GM20431 (cell line): ENCODE data around the gene GPR158.

Experiments used
- in situ Hi-C: fragments of 300-500 bp; cut with MseI, MboI; formaldehyde crosslinking; loops from one replicate; pipeline ENCODE4 v1.15.0; 2020; ENCODE audit warnings: low sequenced_read_pairs; ENCODE audit not compliant: unreplicated experiment

The GPR158 gene

GRCh38 chr10:25552283-25552919 is 377.6 kb downstream of the GPR158 start:
- in situ Hi-C loops = no loop called here

- in situ Hi-C loops = no loop called here
These were observed 381.1 kb downstream of the GPR158 start for GRCh38 chr10:25555865-25556264.

GRCh38 chr10:25556457-25556856 is 381.7 kb downstream of the GPR158 start:
- in situ Hi-C loops = no loop called here

DNA sequence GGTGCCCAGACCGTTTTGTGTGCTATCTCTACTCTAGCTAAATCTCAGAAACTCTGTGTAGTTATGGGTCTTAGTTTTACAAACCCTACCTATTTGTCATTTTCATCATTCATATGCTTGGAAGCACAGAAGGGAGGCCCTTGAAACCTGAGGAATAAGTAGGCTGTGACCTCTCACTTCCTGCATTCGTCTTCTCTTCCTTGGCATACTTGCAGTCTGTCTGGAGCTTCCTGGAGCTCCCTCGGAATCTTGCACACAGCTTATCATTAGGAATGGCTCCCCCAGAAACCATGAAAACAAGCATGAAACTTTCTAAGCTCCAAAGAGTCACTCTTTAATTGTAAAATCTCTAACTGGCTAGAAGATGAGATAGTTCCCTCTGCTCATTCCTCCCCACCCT is 382.3 kb downstream of the GPR158 start:
- in situ Hi-C loops = no loop called here

DNA sequence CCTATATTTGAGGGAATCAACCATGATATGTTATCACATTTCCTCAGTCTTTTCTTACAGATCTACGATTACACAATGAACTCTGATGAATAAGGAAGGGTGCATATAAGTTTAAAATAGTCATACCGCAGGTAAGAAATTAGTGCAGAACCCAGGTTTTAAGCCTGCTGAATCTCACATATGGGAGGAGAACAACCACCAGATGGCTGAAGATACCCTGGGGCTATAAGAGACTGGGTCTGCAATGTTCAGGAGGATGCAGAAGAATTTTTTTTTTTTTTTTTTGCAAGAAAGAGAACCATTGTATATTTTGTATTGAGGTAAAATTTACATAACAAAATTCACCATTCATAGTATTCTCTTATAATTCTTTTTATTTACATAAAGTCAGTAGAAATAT is 387.0 kb downstream of the GPR158 start:
- in situ Hi-C loops = no loop called here

DNA sequence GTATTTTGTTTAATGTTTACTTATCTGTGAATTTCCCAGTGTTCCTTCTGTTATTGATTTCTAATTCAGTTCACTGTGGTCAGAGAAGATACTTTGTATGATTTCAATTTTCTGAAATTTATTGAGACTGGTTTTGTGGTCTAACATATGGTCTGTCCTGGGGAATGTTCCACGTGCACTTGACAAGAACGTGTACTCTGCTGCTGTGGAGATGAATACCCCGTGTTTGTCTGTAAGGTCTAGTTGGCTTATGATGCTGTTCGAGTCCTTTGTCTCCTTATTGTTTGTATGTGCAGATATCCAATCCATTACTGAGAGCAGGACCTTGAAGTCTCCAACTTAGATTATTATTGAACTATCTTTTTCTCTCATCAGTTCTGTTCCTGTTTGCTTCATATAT is 387.7 kb downstream of the GPR158 start:
- in situ Hi-C loops = no loop called here

GRCh38 chr10:25564351-25564750 is 389.6 kb downstream of the GPR158 start:
- in situ Hi-C loops = no loop called here

GRCh38 chr10:25565570-25565969 is 390.8 kb downstream of the GPR158 start:
- in situ Hi-C loops = no loop called here

DNA sequence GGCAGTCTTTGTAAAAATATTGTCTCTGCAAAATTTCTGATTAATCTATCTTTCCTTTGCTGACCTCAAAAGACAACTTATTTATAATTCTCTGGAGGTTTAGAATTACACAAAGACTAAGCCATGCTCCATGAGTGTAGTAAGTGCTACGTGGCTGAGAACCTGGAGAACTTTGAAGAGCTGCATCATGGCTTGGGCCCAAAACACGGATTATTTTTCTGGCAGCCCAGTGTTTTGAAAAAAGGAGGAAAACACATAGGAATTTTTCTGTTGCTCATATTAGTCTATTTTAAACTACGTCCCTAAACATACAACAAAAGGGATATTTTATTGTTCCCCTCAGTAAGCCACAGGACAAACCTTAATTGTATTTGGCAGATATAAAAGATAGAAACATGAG is 398.5 kb downstream of the GPR158 start:
- in situ Hi-C loops = no loop called here

DNA sequence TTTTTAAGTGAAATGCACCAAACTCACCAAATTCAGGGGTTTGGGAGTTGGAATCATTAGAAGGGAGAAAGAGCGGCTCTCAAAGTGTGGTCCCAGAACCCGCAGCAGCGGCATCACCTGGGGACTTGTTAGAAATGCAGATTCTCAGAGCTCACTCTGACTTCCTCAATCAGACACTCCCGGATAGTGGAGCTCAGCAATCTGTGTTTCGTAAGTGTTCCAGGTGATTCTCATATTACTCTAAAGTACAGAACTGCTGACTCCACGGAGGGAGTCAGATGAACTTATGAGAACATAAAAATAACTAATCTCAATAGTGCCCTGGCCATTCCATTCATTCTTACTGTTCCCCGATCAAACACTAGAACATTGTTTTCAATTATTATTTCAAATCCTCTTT is 400.5 kb downstream of the GPR158 start:
- in situ Hi-C loops = no loop called here

- in situ Hi-C loops = no loop called here
These were observed 403.3 kb downstream of the GPR158 start for GRCh38 chr10:25578061-25578460.

DNA sequence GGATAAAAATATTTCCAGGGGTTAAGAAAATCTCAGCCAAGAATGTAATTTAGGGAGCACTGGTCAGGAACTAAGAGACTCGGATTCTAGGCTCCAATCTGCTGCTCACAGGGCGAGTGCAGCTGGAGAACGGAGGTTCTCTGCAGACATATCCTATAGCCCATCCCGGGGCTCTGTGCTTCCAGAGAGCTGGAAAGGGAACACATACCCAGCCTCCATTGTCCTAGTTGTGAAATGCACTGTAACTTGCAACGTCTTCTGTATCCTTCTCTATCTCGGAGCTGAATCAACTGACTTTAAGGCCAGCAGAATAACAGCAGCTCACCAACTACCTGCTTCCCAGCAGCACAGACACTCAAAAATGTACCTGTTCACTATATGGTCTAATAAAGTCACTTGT is 408.2 kb downstream of the GPR158 start:
- in situ Hi-C loops = no loop called here

DNA sequence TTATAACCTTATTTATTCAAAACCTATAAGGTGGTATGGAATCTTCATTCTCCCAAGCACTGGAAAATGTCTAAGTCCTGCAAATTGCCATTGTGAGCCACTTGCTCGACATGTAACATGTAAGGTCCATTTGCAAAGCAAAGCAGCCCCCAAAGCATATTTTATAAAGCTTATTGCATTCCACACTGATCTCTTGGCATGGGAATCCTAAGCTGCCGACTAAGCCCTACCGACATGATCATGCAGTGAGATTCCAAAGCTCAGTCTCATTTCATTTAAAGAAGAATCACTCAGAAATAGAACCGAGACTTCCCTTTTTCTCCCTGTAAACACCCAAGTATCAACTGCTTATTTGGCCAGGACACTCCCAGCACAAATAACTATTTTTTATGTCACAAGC is 425.9 kb downstream of the GPR158 start:
- in situ Hi-C loops = no loop called here

- in situ Hi-C loops = no loop called here
These were observed 429.8 kb downstream of the GPR158 start for GRCh38 chr10:25604591-25604990.

GRCh38 chr10:25614652-25615051 is 439.9 kb downstream of the GPR158 start:
- in situ Hi-C loops = no loop called here

DNA sequence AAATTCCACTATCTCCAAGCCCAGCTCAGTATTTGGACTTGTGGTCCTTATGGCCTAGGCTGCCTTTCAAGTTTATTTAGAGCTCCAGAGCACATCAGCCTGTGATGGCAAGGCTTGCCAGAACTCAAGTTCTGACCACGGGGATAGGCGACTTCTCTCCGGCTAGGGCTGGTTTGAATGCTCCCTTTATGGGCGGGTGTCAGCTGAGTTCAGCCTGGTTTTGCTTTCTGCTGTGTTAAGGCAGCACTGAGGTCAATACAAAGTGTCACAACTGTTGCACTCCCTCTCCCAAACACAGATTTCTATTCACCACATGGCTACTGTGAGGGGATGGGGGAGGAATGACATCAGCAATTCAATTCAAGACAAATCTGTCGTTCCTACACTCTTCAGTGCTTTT is 441.1 kb downstream of the GPR158 start:
- in situ Hi-C loops = no loop called here

DNA sequence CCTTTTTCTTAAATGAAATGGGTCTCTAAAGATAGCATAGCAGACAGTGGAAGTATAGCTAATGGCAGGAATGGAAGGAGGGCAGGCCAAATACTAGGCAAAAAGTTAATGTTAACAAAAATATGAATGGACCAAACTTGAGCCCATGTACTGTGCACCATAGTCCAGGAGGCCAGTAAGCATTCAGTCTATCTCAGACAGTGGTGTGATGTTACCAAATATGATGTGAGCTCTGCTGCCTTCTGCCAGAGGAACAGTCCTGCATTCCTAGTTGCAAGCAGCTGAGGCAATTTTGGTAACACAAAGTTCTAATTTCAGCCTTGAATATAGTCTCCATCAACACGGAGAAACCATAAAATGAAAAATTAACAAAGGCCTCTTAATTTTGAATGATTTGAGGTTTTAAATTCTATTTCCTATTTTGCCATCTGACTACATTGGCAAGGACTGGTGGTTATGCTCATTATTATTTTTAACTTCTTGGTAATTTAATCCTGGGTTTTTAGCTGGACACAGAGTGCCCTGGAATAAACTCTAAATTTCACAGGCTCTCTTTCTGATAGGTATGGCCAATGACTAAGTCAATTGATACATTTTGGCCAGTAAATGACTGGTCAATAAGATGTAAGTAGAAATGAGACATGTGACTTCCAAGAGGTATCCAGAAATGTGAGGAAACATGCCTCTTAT is 442.2 kb downstream of the GPR158 start:
- in situ Hi-C loops = no loop called here

DNA sequence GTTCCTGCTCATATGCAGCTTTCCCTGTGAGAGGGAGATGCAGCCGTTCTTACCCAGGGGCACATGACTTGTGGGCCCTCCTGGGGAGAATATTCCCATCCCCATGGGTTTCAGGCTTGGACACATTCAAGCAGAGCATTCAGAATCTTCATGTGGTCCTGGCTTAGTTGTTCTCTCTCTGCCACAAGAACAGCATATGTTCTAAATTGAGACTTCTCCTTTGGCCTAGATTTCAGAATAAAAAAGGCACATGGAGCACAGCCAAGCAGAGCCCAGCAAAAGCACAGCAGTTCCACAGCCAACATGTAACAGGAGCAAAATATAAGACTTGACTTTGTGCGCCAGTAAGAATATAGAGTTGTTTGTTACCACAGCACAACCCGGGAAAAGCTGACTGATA is 452.8 kb downstream of the GPR158 start:
- in situ Hi-C loops = no loop called here

DNA sequence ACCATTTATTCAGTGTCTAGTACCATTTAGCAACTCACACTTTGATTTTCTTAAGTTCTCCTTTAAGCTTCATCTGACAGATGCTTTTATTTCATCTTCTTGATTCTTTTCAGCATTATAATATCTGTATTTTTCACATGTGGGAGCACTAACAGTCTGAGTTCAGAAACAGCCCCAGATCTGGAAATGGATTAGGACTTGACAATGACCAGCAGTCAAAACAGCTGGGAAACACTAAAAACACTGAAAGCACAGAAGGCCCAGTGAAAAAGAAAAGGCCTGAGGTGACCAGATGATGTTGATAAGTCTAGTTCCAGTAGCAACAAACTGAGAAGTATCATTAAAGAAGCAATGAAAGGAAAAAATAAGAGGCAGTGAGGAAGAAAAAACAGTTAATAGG is 454.5 kb downstream of the GPR158 start:
- in situ Hi-C loops = no loop called here

GRCh38 chr10:25631471-25631870 is 456.7 kb downstream of the GPR158 start:
- in situ Hi-C loops = no loop called here

GRCh38 chr10:25632802-25633201 is 458.0 kb downstream of the GPR158 start:
- in situ Hi-C loops = no loop called here

GRCh38 chr10:25633542-25633941 is 458.7 kb downstream of the GPR158 start:
- in situ Hi-C loops = no loop called here
